PC-3 (cell line): ENCODE data around the gene AGXT. TPM values are rescaled to one million over a fixed set of nuclear protein-coding genes. Genes with fewer than 3 reads are reported as not detected.

Source experiments
- ATAC-seq: fragments of 200-7000 bp; cut with Tn5 transposase; 2 replicates; pipeline ENCODE4 v1.9.1; 2020; ENCODE audit warnings: mild to moderate bottlenecking, moderate library complexity
- BruUV-seq: library from RNA; stranded (reverse); fragments of 400-500 nt; replicated peaks from 2 replicates; lab custom pipeline; 2021; lab: Mats Ljungman, UMichigan
- CTCF ChIA-PET: fragments of 300-600 bp; sonication (Branson Sonifier 250); formaldehyde crosslinking; loops from one replicate; lab custom pipeline; 2022; ENCODE audit warnings: antibody characterized with exemption; lab: Charles Lee
- POLR2A ChIA-PET: fragments of 300-600 bp; sonication (Branson Sonifier 250); formaldehyde crosslinking; loops from one replicate; lab custom pipeline; 2022; ENCODE audit warnings: antibody characterized with exemption; ENCODE audit not compliant: unreplicated experiment; lab: Charles Lee
- DNase-seq: peaks from one replicate; pipeline ENCODE4 v3.0.0-alpha.2; 2015
- H2AFZ ChIP-seq: fragments of 300-600 bp; sonication (generic); 2 replicates; pipeline ENCODE4 v1.6.0; 2016; ENCODE audit warnings: antibody characterized with exemption, low read length
- H3F3A ChIP-seq: fragments of 300-600 bp; sonication (generic); one replicate; pipeline ENCODE4 v1.6.0; 2017; ENCODE audit warnings: antibody characterized with exemption, low read length, control low read depth, mild to moderate bottlenecking; ENCODE audit not compliant: unreplicated experiment
- H3K27ac ChIP-seq: fragments of 300-600 bp; sonication (generic); 2 replicates; pipeline ENCODE4 v1.5.1; 2016; ENCODE audit warnings: mild to moderate bottlenecking, low read length
- H3K27me3 ChIP-seq: fragments of 300-600 bp; sonication (generic); 2 replicates; pipeline ENCODE4 v1.6.1; 2016; ENCODE audit warnings: low read length, mixed read lengths
- H3K36me3 ChIP-seq: fragments of 300-600 bp; sonication (generic); 2 replicates; pipeline ENCODE4 v1.6.1; 2016; ENCODE audit warnings: low read depth, mixed run types, low read length, mixed read lengths
- H3K4me1 ChIP-seq: fragments of 300-600 bp; sonication (generic); 2 replicates; pipeline ENCODE4 v1.5.1; 2016; ENCODE audit warnings: low read length; ENCODE audit not compliant: insufficient read depth
- H3K4me2 ChIP-seq: fragments of 300-600 bp; sonication (generic); 2 replicates; pipeline ENCODE4 v1.6.0; 2016; ENCODE audit warnings: low read length
- H3K4me3 ChIP-seq: fragments of 300-600 bp; sonication (generic); 2 replicates; pipeline ENCODE4 v1.5.1; 2016; ENCODE audit warnings: mild to moderate bottlenecking, low read length, mixed read lengths
- H3K79me2 ChIP-seq: fragments of 300-600 bp; sonication (generic); 2 replicates; pipeline ENCODE4 v1.6.1; 2017; ENCODE audit warnings: low read length, mixed read lengths
- H3K9ac ChIP-seq: fragments of 300-600 bp; sonication (generic); 2 replicates; pipeline ENCODE4 v1.6.0; 2016; ENCODE audit warnings: mild to moderate bottlenecking, low read length
- H3K9me2 ChIP-seq: fragments of 300-600 bp; sonication (generic); replicated peaks from 2 replicates; pipeline ENCODE4 v1.6.1; 2016; ENCODE audit warnings: mixed run types, low read length, mixed read lengths
- H3K9me3 ChIP-seq: fragments of 300-600 bp; sonication (generic); 2 replicates; pipeline ENCODE4 v1.6.1; 2016; ENCODE audit warnings: low read length, mixed read lengths
- H4K20me1 ChIP-seq: fragments of 300-600 bp; sonication (generic); 2 replicates; pipeline ENCODE4 v1.6.1; 2016; ENCODE audit warnings: low read length, mixed read lengths
- CTCF ChIP-seq: fragments of 300-600 bp; sonication (generic); conservative IDR thresholded peaks from 2 replicates; pipeline ENCODE4 v1.5.1; 2017; ENCODE audit warnings: antibody characterized with exemption, low read depth, mild to moderate bottlenecking, low read length
- EZH2 ChIP-seq: fragments of 300-600 bp; sonication (generic); IDR thresholded peaks from one replicate; pipeline ENCODE4 v1.6.1; 2017; ENCODE audit warnings: antibody characterized with exemption, mild to moderate bottlenecking, low read length; ENCODE audit not compliant: unreplicated experiment
- EZH2phosphoT487 ChIP-seq: fragments of 300-600 bp; sonication (generic); IDR thresholded peaks from 2 replicates; pipeline ENCODE4 v1.6.1; 2018; ENCODE audit warnings: mild to moderate bottlenecking, antibody characterized with exemption, low read length, borderline replicate concordance
- intact Hi-C: fragments of 100-400 bp; cut with micrococcal nuclease; formaldehyde crosslinking; loops from 2 replicates; pipeline ENCODE4 v1.9.0; 2023
- total RNA-seq: library from RNA; depleted of rRNA; stranded (reverse); fragments of >200 nt; gene quantifications from 2 replicates; pipeline ENCODE4 v1.2.3, GENCODE V29; 2014; rRNA removed

Gene AGXT
- total RNA-seq, 1 experiment from 2014 or later, result not detected

DNA sequence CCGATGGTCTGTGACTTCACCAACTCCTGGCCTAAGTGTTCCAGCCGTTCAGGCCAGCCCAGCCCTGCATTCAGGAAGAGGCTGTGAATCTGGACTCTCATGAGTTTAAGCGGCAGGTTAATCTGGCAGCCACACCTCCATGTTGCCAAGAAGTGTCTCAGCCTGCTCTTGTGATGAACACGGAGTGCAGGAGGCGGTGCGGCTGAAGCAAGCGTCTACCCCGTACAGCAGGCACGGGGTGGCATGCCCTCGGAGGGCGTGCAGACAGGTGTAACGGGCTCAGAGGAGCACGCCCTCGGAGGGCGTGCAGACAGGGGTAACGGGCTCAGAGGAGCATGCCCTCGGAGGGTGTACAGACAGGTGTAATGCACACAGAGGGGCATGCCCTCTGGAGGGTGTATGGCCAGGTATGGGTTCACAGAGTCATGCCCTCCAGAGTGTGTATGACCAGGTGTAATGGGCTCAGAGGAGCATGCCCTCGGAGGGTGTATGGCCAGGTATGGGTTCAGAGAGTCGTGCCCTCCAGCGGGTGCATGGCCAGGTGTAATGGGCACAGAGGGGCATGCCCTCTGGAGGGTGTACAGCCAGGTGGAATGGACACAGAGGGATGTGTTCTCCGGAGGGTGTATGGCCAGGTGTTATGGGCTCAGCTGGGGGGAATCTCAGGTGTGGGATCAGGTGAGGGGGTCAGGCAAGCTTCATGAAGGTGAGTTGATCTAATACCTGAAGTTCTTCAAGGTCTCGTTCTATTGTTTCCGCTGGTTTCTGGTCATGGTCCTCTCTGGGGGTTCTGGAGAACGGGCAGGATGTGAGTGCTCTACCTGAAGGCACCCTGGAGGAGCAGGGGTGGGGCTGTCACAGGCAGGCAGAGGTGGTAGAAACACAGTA lies 60.1 kb downstream of the AGXT start:
- no peaks in the 10 kb centered on the region; the same call in 1 of the 2 replicates for H3K27me3 ChIP-seq
- ATAC-seq, result no peak

DNA sequence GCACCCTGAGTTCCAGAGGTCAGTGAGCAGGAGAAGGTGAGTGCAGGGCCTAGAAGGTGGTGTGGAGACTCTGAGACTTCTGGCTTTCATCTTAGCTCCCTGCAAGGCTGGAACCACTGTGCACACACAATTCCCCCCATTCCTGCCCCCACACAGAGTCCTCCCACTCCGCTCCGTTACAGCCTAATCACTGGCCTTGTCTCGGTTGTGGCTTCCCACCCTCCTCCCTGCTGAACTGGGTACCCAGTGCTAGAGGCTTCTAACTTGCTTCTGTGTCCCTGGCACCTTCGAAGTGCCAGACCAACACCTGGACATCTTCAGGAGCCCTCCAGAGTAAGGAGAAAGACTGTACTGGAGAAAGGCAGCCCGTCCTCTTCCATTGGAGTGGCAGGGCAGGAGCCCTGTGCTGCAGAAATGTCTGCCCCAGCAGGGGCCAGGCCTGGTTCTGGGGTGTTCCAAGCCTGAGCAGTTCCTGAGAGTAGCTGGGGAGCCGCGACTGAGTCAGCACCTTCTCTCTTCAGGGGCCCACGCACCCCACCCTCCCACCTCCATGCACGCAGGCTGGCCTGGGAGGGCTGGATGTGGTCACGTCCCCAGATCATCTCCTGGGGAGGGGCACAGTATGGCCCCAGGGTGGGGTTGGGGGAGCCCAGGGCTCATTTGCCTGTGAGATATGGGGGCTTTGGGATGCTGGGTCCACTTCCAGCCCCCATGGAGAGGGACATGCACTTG lies 60.9 kb downstream of the AGXT start:
- no peaks in the 10 kb centered on the region for H3K36me3 ChIP-seq
- intact Hi-C loops, result no loop called here
- no peak overlapping the region for H3K4me3 ChIP-seq
- H3K27me3 ChIP-seq, result no peaks in the 10 kb centered on the region; the same call in 1 of the 2 replicates
- POLR2A ChIA-PET, result no interaction called here
- no peak overlapping the region for H3K4me2 ChIP-seq
- no peaks in the 10 kb centered on the region for H4K20me1 ChIP-seq
- TF ChIP-seq EZH2 (no peak), EZH2phosphoT487 (no peak), CTCF (no peak)
- no peaks in the 10 kb centered on the region for H3K9me2 ChIP-seq
- CTCF ChIA-PET, result no interaction called here
- DNase-seq (no peak), ATAC-seq (no peak)
- no peak overlapping the region for H3K9ac ChIP-seq
- no peaks in the 10 kb centered on the region for H3F3A ChIP-seq
- H3K9me3 ChIP-seq, result no peaks in the 10 kb centered on the region
- no TSS peak for BruUV-seq
- H3K4me1 ChIP-seq, result no peaks in the 10 kb centered on the region
- no peak overlapping the region for H2AFZ ChIP-seq
- H3K79me2 ChIP-seq, result no peaks in the 10 kb centered on the region
- no peak overlapping the region for H3K27ac ChIP-seq

More for the DNA sequence above, 60.1 kb downstream of the AGXT start:
- H3K9me3 ChIP-seq, result no peaks in the 10 kb centered on the region
- H3K4me1 ChIP-seq, result no peaks in the 10 kb centered on the region
- no peak overlapping the region for H3K4me2 ChIP-seq
- BruUV-seq, result no TSS peak
- no peaks in the 10 kb centered on the region for H3K9me2 ChIP-seq
- no peaks in the 10 kb centered on the region for H4K20me1 ChIP-seq
- H3K9ac ChIP-seq, result no peak overlapping the region
- ChIA-PET CTCF (no interaction called here), POLR2A (no interaction called here)
- no peak overlapping the region for H3K4me3 ChIP-seq
- no peaks in the 10 kb centered on the region for H3K79me2 ChIP-seq
- H3K36me3 ChIP-seq, result no peaks in the 10 kb centered on the region
- no peak for TF ChIP-seq EZH2
- no peak for TF ChIP-seq CTCF
- no peak for TF ChIP-seq EZH2phosphoT487
- no peak for DNase-seq
- no peak overlapping the region for H2AFZ ChIP-seq
- H3F3A ChIP-seq, result no peaks in the 10 kb centered on the region
- no peak overlapping the region for H3K27ac ChIP-seq
- intact Hi-C loops, result no loop called here

Other genes with a start within 250 kb of the AGXT start
- gene GPR35, start 243.3 kb upstream of the AGXT start, total RNA-seq, result 2.4 and 5.2 TPM in 2 replicates
- gene AQP12B, start 185.9 kb upstream of the AGXT start, total RNA-seq, result not detected in 2 replicates
- not detected in 2 replicates for gene AQP12A, start 177.0 kb upstream of the AGXT start, total RNA-seq
- gene KIF1A, start 48.6 kb upstream of the AGXT start, total RNA-seq, result 0.40 TPM in 1 of 2 replicates, not detected in the other
- 0.12 and 1.0 TPM in 2 replicates for gene MAB21L4, start 27.3 kb downstream of the AGXT start, total RNA-seq
- not detected in 2 replicates for gene CROCC2, start 37.5 kb downstream of the AGXT start, total RNA-seq
- 0.40 and 0.66 TPM in 2 replicates for gene SNED1, start 129.8 kb downstream of the AGXT start, total RNA-seq
- 13.6 and 15.4 TPM in 2 replicates for gene MTERF4, start 233.5 kb downstream of the AGXT start, total RNA-seq